SK-N-SH treated with all-trans-retinoic acid at 6 μM for 48 hours (cell line): ENCODE measurements around the gene ATG10.

Experiments
- BACH2 ChIP-seq: fragments of 250-450 bp; sonication (Bioruptor Pico); IDR thresholded peaks from 2 replicates; pipeline ENCODE4 v1.9.0; 2021; ENCODE audit warnings: mild to moderate bottlenecking, borderline replicate concordance
- OSR1 ChIP-seq: fragments of 250-450 bp; sonication (Bioruptor Pico); IDR thresholded peaks from 2 replicates; pipeline ENCODE4 v1.8.0; 2022; ENCODE audit warnings: moderate library complexity, mild to moderate bottlenecking, inconsistent platforms
- PPARA ChIP-seq: fragments of 250-450 bp; sonication (Bioruptor Pico); IDR thresholded peaks from 2 replicates; pipeline ENCODE4 v1.5.0; 2020; ENCODE audit warnings: mild to moderate bottlenecking, borderline replicate concordance
- TOX ChIP-seq: fragments of 250-450 bp; sonication (Bioruptor Pico); IDR thresholded peaks from 2 replicates; pipeline ENCODE4 v1.8.0; 2021; ENCODE audit warnings: mild to moderate bottlenecking, moderate library complexity, borderline replicate concordance
- ZFP3 ChIP-seq: fragments of 250-450 bp; sonication (Bioruptor Pico); IDR thresholded peaks from 2 replicates; pipeline ENCODE4 v1.5.0; 2020; ENCODE audit warnings: mild to moderate bottlenecking, moderate library complexity
- TF ChIP-seq, protein P1 (sequence below): fragments of 250-450 bp; sonication (Bioruptor Pico); IDR thresholded peaks from 2 replicates; pipeline ENCODE4 v1.5.1; 2020; ENCODE audit warnings: low read depth, mild to moderate bottlenecking, moderate library complexity

GRCh38 chr5:81922854-81923279 lies 49.0 kb upstream of the ATG10 start:
- TF ChIP-seq ZFP3 (CRISPR knock-in tag): no peak
- TF ChIP-seq, protein P1, sequence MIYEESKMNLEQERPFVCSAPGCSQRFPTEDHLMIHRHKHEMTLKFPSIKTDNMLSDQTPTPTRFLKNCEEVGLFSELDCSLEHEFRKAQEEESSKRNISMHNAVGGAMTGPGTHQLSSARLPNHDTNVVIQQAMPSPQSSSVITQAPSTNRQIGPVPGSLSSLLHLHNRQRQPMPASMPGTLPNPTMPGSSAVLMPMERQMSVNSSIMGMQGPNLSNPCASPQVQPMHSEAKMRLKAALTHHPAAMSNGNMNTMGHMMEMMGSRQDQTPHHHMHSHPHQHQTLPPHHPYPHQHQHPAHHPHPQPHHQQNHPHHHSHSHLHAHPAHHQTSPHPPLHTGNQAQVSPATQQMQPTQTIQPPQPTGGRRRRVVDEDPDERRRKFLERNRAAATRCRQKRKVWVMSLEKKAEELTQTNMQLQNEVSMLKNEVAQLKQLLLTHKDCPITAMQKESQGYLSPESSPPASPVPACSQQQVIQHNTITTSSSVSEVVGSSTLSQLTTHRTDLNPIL (CRISPR knock-in tag): no peak
- TF ChIP-seq PPARA: no peak
- no peak for TF ChIP-seq OSR1 (CRISPR knock-in tag)
- TF ChIP-seq TOX: no peak
- no peak for TF ChIP-seq BACH2 (CRISPR knock-in tag)
